ENCODE measurements around the gene COG5.

- TF ChIP-seq CTCF (conservative IDR thresholded peaks at IDR 0.05; ENCODE audit: low read length) (no peak), EZH2phosphoT487 (IDR thresholded peaks at IDR 0.05; ENCODE audit: borderline replicate concordance) (no peak)
These were observed 158.8 kb downstream of the COG5 start for GRCh38 chr7:107404740-107405537.

Measured in Loucy (cell line).